Uterus (tissue), 2 donors: ENCODE data around the gene HLF.

ENCODE experiments used
- CTCF ChIP-seq, 4 experiments: fragments of 200-600 bp in 2 of 4; fragments of 450-650 bp in 2 of 4; sonication (generic) in 2 of 4; IDR thresholded peaks; one replicate each; pipeline ENCODE4 v1.5.1; 2016 to 2019; ENCODE audit warnings: antibody characterized with exemption in 4 of 4, mild to moderate bottlenecking in 2 of 4, moderate library complexity in 1 of 4
- POLR2A ChIP-seq, 2 donors: fragments of 450-650 bp; IDR thresholded peaks; one replicate each; pipeline ENCODE4 v1.6.1; 2016; ENCODE audit warnings: antibody characterized with exemption in 2 of 2, mild to moderate bottlenecking in 1 of 2, moderate library complexity in 1 of 2

- TF ChIP-seq POLR2A (IDR thresholded peaks at IDR 0.05) (peak in 1 of 2 donors; percentile 6), CTCF (IDR thresholded peaks at IDR 0.05) (no peak)
These were observed 11.4 kb downstream of the HLF start for GRCh38 chr17:55275894-55276804.
